ENCODE measurements around the gene SLC25A41.

The SLC25A41 gene

DNA sequence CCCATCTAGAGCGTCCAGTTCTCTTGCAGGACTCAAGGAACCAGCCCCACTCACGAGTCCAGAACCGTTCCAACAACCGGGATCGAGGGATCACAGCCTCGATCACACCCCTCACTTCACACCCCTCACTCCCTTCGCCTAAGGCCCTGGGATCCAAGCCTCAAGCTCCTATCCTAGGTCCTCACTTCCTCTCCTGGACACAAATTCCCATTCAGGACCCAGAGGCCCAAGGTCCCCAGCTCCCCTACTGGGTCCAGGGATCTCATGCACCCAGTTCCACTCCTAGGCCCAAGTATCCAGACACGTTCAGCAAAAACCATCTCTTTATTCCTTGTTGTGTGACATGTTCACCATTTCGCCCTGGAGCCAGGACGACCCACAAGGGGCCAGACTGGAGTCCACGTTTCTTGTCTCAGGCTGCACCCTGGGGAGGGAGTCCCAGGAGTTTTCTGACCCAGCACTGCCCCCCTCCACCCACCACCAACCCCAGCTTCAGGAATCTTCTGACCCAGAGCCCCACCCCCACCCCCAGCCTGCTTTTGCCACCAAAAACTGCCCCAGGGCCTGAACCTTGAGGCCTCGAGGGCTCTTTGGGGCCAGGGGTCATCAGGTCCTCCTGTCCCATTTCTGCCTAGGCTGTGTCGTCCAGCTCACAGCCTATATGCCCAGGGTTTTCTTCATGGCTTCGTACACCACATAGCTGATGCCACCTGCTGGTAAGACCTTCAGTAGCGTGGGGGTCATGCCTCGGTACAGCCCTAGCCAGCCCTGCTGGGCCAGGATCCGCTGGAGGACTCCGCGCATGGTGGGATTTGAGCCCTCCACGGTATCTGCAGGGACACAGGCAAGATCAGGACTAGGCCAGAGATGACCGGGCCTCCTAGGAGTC lies 7.6 kb downstream of the SLC25A41 start:
- no peak for DNase-seq

GRCh38 chr19:6424939-6425731 lies 8.4 kb downstream of the SLC25A41 start:
- DNase-seq, result peak; percentile 100

DNA sequence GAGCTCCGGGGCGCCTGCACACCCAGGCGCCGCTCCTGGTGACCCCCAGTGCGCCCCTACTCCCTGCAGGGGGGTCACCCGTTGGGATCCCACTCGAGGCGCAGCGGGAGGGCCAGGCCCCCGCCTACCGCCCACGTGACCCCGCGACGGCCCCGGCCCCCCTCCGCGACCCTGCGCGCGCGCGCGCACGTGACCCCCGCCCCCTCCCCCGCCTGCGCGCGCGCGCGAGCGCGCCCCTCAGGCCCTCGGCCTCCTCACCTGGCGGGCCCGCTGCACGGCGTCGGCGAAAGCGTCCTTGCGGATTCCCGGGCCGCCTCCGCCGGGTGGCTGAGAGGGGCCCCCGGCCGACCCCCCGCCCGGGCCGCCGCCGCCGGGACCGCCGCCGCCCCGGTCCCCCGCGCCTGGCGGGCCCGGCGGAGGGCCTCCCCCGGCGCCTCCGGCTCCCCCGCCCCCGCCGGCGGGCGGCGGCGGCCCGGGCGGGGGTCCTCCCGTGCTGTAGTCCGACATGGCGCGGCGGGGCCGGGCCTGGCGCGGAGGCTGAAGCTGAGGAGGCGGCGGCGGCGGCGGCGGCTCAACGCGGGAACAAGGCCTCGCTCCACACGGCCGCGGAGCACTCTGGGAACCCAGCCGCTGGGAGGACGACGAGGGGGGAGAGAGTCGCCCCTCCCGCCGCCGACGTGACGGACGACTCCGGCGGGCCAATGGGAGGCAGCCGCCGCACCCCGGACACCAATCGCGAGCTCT lies 9.2 kb downstream of the SLC25A41 start, which contains the start of gene KHSRP:
Gene KHSRP, minus strand, starts transcription at position 617 of the 744 bp plus-strand sequence. Its CDS starts 110 bp downstream, at position 507.
- DNase-seq, result no peak

DNA sequence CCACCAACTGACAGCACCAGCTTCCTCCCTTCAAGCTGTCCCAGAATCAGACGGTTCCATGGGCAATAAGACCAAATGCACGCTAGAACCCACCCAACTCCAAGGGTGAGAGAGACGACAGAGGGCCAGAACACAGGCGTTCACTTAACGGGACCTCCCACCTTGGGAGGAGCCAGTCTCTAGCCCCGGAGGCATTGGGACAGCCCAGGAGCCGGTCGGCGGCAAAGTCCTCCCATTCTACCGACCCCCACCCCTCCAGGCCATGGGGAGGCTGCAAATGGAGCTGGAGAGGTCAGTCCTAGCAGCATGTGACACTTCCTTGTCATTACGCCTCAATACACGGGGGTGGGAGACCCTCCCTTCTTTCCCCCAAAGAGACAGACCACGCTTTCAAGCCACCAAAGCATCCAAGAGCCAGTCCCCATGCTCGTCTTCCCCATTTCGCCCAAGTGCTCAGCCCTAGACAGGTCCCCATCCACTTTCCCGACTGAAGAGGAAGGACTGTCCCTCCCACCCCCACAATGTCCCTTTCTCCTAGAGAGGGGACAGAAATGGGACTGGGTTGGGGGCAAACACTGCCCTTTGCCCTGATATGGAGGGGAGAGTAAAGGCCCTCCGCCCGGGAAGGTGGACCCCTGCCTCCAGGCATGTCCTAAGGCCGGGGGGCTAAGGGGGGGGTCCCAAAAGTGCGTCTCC lies 9.9 kb downstream of the SLC25A41 start:
- DNase-seq, result no peak

GRCh38 chr19:6421075-6422014 lies 12.2 kb downstream of the SLC25A41 start:
- no peak for DNase-seq

DNA sequence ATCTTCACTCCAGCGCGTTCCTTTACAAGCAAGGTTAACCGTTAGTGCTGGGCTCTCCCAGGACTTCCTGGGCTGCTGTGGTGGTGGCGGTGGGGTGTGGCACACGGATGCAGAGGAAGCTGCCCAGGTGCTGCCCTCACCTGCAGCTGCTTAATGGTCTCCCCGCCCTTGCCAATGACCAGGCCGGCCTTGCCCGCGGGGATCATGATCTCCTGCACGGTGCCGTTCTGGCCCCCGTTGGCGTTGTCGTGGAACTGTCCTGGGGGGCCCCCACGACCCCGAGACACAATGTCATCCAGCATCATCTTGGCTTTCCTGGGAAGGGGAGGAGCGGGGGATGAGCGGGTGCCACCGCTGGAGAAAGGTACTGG lies 15.0 kb downstream of the SLC25A41 start:
- no peak for DNase-seq

DNA sequence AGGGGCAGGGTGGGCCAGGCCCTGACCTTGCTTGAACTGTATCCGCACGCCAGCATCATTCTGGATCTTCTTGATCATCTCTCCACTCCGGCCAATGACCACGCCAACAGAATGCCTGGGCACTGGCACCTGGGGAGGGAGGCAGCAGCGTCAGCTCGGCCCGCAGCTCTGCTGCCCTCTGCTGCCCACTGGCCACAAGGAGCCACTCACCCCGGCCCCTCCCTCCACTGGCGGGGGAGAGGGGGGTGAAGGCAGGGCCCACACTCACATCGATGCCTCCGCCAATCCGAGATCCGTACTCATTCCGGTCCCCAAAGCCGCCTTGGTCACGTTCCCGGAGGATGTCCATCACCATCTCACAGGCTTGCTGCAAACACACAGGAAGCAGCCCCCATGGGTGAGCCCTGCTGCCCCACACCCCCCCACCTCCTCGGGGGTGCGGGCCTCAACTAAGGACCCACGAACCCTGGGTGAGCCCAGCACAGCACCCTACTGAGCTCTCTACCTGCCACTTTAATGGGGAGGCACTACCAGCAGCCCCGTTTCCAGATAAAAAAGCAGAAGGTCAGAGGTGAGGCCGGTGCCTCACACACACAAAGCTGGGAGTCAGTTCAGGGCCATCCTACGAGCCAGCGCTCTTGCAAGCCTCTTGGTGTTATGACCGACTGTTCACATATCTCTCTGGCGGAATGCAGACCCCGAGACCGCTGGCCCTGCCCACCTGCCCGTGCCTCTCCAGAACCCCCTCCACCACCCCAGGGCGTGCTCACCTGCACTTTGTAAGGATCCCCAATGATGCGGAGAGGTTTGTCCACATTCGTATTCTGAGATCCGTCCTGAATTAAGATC lies 15.6 kb downstream of the SLC25A41 start:
- DNase-seq, result no peak

- no peak for DNase-seq
These were observed 16.7 kb downstream of the SLC25A41 start for GRCh38 chr19:6416658-6417405.

- no peak for DNase-seq
These were observed 17.9 kb downstream of the SLC25A41 start for GRCh38 chr19:6415591-6416190.

DNA sequence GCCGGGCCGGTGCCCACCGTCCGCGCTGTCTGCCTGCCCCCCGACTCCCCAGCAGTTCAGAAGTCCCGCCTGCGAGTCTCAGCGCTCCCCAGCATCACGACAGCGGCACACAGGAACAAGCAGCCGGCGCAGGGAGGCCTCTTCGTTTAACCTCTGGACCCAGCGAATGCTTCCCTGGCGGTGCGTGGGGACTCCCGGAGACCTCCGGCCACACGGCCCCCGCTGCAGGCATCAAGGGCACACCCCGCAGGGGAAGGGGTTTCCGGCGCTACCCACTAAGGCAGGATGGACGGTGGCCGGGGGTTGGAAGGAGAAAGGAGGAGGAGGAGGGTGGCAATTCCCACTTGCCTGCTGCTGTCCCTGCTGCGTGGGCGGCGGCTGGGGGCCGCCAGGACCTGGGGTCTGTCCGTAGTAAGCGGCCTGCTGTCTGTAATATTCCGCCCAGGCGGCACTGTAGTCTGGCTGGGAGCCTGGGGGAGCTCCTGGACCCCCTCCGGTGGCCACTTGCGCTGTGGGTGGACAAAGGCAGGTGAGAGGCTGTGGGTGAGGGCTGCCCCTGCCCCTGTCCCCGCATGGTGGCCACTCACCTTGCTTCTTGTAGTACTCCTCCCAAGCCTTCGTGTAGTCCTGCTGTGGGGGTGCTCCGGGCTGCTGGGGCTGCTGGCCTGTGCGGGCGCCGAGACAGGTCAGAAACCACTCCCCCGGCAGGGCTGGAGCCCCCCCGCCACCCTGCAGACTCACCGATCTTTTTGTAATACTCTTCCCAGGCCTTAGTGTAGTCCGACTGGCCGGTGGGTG lies 18.6 kb downstream of the SLC25A41 start:
- no peak for DNase-seq

DNA sequence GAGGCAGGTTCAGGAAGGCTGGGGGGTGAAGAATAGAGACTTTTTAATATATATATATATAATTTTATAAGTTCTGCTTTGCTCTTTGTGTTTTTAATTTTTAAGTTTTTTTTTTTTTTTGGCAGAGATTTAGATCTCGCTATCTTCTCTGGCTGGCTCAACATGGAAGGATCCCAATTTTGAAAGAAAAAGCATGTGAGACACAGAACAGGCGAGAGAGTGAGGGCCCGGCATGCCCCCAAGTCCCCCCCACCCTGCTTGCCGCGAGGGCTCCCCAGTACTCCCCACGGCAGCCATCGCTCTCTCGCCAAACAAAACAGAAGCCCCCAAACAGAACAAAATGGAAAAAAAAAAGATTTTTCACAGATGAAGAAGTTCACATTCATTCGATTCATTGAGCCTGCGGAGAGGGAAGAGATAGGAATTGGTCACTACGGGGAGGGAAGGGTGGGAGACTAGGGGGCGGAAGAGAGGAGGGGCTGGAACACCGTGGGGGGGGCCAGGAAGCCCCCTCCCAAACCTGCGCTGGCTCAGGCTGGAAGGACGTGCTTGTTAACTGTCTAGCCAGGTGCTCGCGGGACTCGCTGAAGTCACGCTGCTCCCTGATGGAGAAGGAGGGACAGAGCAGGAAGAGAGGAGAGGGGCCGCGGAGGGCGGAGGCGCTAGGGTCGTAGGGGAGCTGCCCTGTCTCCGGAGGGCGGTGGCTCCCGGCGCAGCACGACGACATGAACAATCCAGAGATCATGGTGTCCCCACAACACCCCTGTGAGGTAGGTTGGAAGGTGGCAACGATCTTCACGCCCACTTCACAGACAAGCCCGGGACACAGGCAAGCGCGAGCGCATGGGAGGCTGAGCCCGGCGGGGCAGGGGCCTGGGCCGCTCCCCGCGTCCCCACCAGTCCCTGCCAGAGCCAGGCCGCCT lies 19.6 kb downstream of the SLC25A41 start:
- no peak for DNase-seq

GRCh38 chr19:6413291-6413690 lies 20.3 kb downstream of the SLC25A41 start:
- DNase-seq, result no peak

GRCh38 chr19:6412447-6413091 lies 21.0 kb downstream of the SLC25A41 start:
- peak; percentile 37 for DNase-seq

GRCh38 chr19:6412061-6412446 lies 21.5 kb downstream of the SLC25A41 start:
- DNase-seq, result no peak

GRCh38 chr19:6409346-6409745 lies 24.2 kb downstream of the SLC25A41 start:
- DNase-seq, result no peak

DNA sequence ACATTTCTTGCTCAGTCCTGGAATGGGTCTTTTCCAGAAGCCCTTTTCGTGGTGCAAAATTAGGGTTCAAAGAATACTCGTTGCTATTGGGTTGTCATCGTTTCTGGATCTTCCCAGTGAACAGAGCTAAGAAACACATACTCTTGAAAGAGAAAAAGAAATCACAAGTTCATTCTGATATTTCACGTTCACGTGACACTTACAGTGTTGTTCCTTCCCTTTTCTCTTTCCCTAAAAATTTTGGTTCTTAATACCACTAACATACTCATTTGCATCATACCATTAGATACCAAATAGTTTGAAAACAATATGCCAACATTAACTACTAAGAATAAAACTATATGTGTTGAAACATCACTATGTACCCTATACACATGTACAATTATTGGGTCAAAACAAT lies 27.2 kb downstream of the SLC25A41 start:
- no peak for DNase-seq
